ENCODE data around the gene AZIN2. TPM values are rescaled to one million over a fixed set of nuclear protein-coding genes. Genes with fewer than 3 reads are reported as not detected.
A peak's percentile ranks its signal among the peaks of the same experiment; 100 is the strongest.

Gene AZIN2
- total RNA-seq, 2 experiments from 2014 or later: 0.27 to 0.63 TPM

GRCh38 chr1:33094971-33095604 lies 14.1 kb downstream of the AZIN2 start:
- POLR2A ChIA-PET: interaction anchor here (0.6 kb wide), 1 partner anchor 188 kb away, joined by 4 read pairs; no protein-coding TSS in a partner anchor
- no peak overlapping the region for H3K4me3 ChIP-seq (ENCODE audit: low read depth, low read length, poor library complexity, severe bottlenecking)
- H2AFZ ChIP-seq (ENCODE audit: low read length): no peak overlapping the region
- no peak overlapping the region for H3K27ac ChIP-seq (ENCODE audit: low read depth, low read length, poor library complexity, severe bottlenecking)
- peak; percentile 37 for DNase-seq (ENCODE audit: low spot score)
- H4K20me1 ChIP-seq (ENCODE audit: insufficient read depth, low read length): no peaks in the 10 kb centered on the region
- H3K4me1 ChIP-seq (ENCODE audit: insufficient read depth, low read length, poor library complexity, severe bottlenecking): peaks cover 6% of the 10 kb centered on the region
- no peaks in the 10 kb centered on the region for H3K9me3 ChIP-seq (ENCODE audit: low read length)
- H3K9me2 ChIP-seq (ENCODE audit: insufficient read depth, low read length): no peaks in the 10 kb centered on the region
- H3K79me2 ChIP-seq (ENCODE audit: insufficient read depth, low read depth, low read length): no peaks in the 10 kb centered on the region
- intact Hi-C loops (cut with micrococcal nuclease; ENCODE audit: unreplicated experiment): no loop called here
- H3K4me2 ChIP-seq (ENCODE audit: low read length): no peak overlapping the region
- TF ChIP-seq EZH2phosphoT487 (IDR thresholded peaks at IDR 0.05; ENCODE audit: borderline replicate concordance, low read depth, low read length) (no peak), CTCF (conservative IDR thresholded peaks at IDR 0.05; ENCODE audit: low read length) (peak; percentile 100)
- no TSS peak for BruUV-seq (replicated peaks)
- CTCF ChIA-PET (ENCODE audit: unreplicated experiment): no interaction called here
- no peaks in the 10 kb centered on the region for H3K36me3 ChIP-seq (ENCODE audit: insufficient read depth, low read length)

GRCh38 chr1:33096363-33097005 lies 15.5 kb downstream of the AZIN2 start:
- ChIA-PET CTCF (ENCODE audit: unreplicated experiment) (no interaction called here), POLR2A (interaction anchor here (0.6 to 1.0 kb wide), 3 partner anchors 21 to 388 kb away, joined by 3 read pairs; no protein-coding TSS in a partner anchor)
- H3K4me2 ChIP-seq (ENCODE audit: low read length): no peak overlapping the region
- H3K36me3 ChIP-seq (ENCODE audit: insufficient read depth, low read length): no peaks in the 10 kb centered on the region
- intact Hi-C loops (cut with micrococcal nuclease; ENCODE audit: unreplicated experiment): no loop called here
- H3K27ac ChIP-seq (ENCODE audit: low read depth, low read length, poor library complexity, severe bottlenecking): no peak overlapping the region
- TF ChIP-seq EZH2phosphoT487 (IDR thresholded peaks at IDR 0.05; ENCODE audit: borderline replicate concordance, low read depth, low read length) (no peak), CTCF (conservative IDR thresholded peaks at IDR 0.05; ENCODE audit: low read length) (no peak)
- H2AFZ ChIP-seq (ENCODE audit: low read length): no peak overlapping the region
- peaks cover 6% of the 10 kb centered on the region for H3K4me1 ChIP-seq (ENCODE audit: insufficient read depth, low read length, poor library complexity, severe bottlenecking)
- no peaks in the 10 kb centered on the region for H3K79me2 ChIP-seq (ENCODE audit: insufficient read depth, low read depth, low read length)
- no peaks in the 10 kb centered on the region for H4K20me1 ChIP-seq (ENCODE audit: insufficient read depth, low read length)
- H3K4me3 ChIP-seq (ENCODE audit: low read depth, low read length, poor library complexity, severe bottlenecking): no peak overlapping the region
- no TSS peak for BruUV-seq (replicated peaks)
- no peak for DNase-seq (ENCODE audit: low spot score)
- no peaks in the 10 kb centered on the region for H3K9me3 ChIP-seq (ENCODE audit: low read length)
- no peaks in the 10 kb centered on the region for H3K9me2 ChIP-seq (ENCODE audit: insufficient read depth, low read length)

- no TSS peak for BruUV-seq (replicated peaks)
- Histone ChIP-seq H3K36me3 (ENCODE audit: insufficient read depth, low read length) (no peaks in the 10 kb centered on the region), H3K27ac (ENCODE audit: low read depth, low read length, poor library complexity, severe bottlenecking) (no peak overlapping the region), H3K9me3 (ENCODE audit: low read length) (no peaks in the 10 kb centered on the region), H3K79me2 (ENCODE audit: insufficient read depth, low read depth, low read length) (no peaks in the 10 kb centered on the region), H2AFZ (ENCODE audit: low read length) (no peak overlapping the region), H3K9me2 (ENCODE audit: insufficient read depth, low read length) (no peaks in the 10 kb centered on the region), H3K4me1 (ENCODE audit: insufficient read depth, low read length, poor library complexity, severe bottlenecking) (peaks cover 6% of the 10 kb centered on the region), H3K4me2 (ENCODE audit: low read length) (no peak overlapping the region), H4K20me1 (ENCODE audit: insufficient read depth, low read length) (no peaks in the 10 kb centered on the region), H3K4me3 (ENCODE audit: low read depth, low read length, poor library complexity, severe bottlenecking) (no peak overlapping the region)
- POLR2A ChIA-PET: interaction anchor here (0.6 kb wide), 3 partner anchors 277 to 387 kb away, joined by 3 to 4 read pairs (median 3); no protein-coding TSS in a partner anchor
- intact Hi-C loops (cut with micrococcal nuclease; ENCODE audit: unreplicated experiment): no loop called here
- TF ChIP-seq EZH2phosphoT487 (IDR thresholded peaks at IDR 0.05; ENCODE audit: borderline replicate concordance, low read depth, low read length) (no peak), CTCF (conservative IDR thresholded peaks at IDR 0.05; ENCODE audit: low read length) (no peak)
- CTCF ChIA-PET (ENCODE audit: unreplicated experiment): no interaction called here
- DNase-seq (ENCODE audit: low spot score): no peak
These were observed 16.2 kb downstream of the AZIN2 start for GRCh38 chr1:33097137-33097611.
